GM18507 (cell line): ENCODE data around the gene ISG20L2.

Experiments used
- DNase-seq: peaks from one replicate; pipeline ENCODE4 v3.0.0; 2011; ENCODE audit warnings: low read depth; ENCODE audit not compliant: insufficient read length; ENCODE audit errors: extremely low spot score
- FAIRE-seq: peaks from 2 replicates; lab custom pipeline; 2011; peaks lifted over from hg19 to GRCh38; lab: Jason Lieb, UNC

Gene ISG20L2

GRCh38 chr1:156693848-156694689, 34.5 kb downstream of the ISG20L2 start:
- FAIRE-seq: no peak
- DNase-seq: no peak

- no peak for FAIRE-seq
Measured at GRCh38 chr1:156692925-156693847, 35.4 kb downstream of the ISG20L2 start.

GRCh38 chr1:156692441-156692924, 36.1 kb downstream of the ISG20L2 start:
- FAIRE-seq (no peak), DNase-seq (no peak)

More at GRCh38 chr1:156692925-156693847, 35.4 kb downstream of the ISG20L2 start:
- no peak for DNase-seq

GRCh38 chr1:156691665-156692440, 36.7 kb downstream of the ISG20L2 start:
- FAIRE-seq (no peak), DNase-seq (no peak)

GRCh38 chr1:156691191-156691590, 37.4 kb downstream of the ISG20L2 start:
- DNase-seq: no peak
- FAIRE-seq: no peak

- FAIRE-seq (no peak), DNase-seq (no peak)
Measured at GRCh38 chr1:156690675-156691036, 37.9 kb downstream of the ISG20L2 start.

GRCh38 chr1:156689953-156690674, 38.5 kb downstream of the ISG20L2 start:
- FAIRE-seq: no peak
- no peak for DNase-seq

GRCh38 chr1:156689035-156689952, 39.3 kb downstream of the ISG20L2 start:
- FAIRE-seq (peak; percentile 80), DNase-seq (peak; percentile 71)

GRCh38 chr1:156684227-156684782, 44.3 kb downstream of the ISG20L2 start:
- FAIRE-seq (peak; percentile 5), DNase-seq (no peak)

GRCh38 chr1:156682166-156682890, 46.2 kb downstream of the ISG20L2 start:
- FAIRE-seq (no peak), DNase-seq (no peak)

- FAIRE-seq (no peak), DNase-seq (no peak)
Measured at GRCh38 chr1:156681196-156681960, 47.2 kb downstream of the ISG20L2 start.

GRCh38 chr1:156680056-156680455, 48.5 kb downstream of the ISG20L2 start:
- no peak for DNase-seq
- FAIRE-seq: no peak

- DNase-seq (peak; percentile 32), FAIRE-seq (peak; percentile 78)
Measured at GRCh38 chr1:156677616-156678596, 50.7 kb downstream of the ISG20L2 start.

- DNase-seq (no peak), FAIRE-seq (no peak)
Measured at GRCh38 chr1:156676820-156677615, 51.5 kb downstream of the ISG20L2 start, which contains the start of gene NES. Gene NES, minus strand, starts transcription at chr1:156677407. Its CDS starts 143 bp downstream, at chr1:156677264.
